GM19438 (cell line): ENCODE data around the gene KISS1R.
"Not testable (repeated sequence)": the region's sequence is repeated elsewhere in the genome, so short reads cannot be mapped to it uniquely, and the experiment has no call there.

Experiments
- ATAC-seq: cut with Tn5 transposase; IDR thresholded peaks from one replicate; pipeline ENCODE4 v1.9.1; 2021; ENCODE audit warnings: low read depth; ENCODE audit not compliant: unreplicated experiment

The KISS1R gene

DNA sequence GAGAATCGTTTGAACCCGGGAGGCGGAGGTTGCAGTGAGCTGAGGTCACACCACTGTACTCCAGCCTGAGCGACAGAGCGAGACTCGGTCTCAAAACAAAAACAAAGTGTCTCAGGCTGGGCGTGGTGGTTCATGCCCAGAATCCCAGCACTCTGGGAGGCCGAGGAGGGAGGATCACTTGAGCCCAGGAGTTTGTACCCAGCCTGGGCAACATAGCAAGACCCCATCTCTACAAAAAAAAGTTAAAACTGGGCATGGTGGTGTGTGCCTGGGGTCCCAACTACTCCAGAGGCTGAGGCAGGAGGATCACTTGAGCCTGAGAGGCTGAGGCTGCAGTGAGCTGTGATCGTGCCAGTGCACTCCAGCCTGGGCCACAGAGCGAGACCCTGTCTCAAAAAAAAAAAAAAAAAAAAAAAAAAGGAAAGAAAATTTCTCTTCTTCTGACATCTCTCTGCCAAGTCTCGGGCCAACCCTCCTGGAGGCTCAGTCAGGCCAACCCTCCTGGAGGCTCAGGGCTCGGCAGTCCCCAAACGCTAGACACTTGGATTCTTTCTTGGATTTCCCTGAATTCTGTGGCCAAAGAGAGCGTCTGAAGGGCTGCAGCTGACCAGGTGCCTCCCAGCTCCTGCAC, 35.0 kb downstream of the KISS1R start:
- no peak for ATAC-seq

DNA sequence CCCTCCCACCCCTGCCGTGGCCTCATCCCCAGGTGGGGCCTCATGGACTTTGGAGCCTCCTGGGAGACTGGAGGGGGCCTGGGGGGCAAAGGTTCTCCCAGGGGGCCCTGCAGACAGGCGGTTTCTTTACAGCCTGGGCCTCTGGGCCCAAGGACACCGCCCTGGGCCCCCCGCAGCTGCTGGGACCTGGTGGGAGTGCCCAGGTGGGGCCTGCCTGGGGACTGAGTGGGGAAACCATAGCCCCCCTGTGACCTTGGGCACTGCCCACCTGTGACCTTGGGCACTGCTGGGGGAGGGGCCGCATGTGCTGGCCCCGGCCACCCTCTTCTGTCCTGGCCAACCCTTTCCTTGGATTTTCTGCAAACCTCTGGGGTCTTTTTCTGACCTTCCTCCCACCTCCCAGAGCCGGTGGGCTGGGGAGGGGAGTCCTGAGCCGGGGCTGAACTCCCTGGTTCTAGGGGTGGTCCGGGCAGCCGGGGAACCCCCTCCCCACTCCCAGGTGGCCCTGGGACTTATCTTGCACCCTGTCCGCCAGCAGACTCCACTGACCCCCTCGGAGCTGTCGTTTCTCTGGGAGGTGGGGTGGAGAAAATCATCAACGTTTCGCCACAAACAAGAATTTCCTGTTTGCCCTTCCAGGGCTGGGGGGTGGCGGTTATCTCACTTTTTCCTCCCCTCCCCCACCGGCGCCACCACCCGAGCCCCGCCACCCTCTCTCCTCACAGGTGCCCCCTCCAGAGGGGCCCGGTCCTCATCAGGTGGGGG, 35.7 kb downstream of the KISS1R start:
- ATAC-seq = no peak

DNA sequence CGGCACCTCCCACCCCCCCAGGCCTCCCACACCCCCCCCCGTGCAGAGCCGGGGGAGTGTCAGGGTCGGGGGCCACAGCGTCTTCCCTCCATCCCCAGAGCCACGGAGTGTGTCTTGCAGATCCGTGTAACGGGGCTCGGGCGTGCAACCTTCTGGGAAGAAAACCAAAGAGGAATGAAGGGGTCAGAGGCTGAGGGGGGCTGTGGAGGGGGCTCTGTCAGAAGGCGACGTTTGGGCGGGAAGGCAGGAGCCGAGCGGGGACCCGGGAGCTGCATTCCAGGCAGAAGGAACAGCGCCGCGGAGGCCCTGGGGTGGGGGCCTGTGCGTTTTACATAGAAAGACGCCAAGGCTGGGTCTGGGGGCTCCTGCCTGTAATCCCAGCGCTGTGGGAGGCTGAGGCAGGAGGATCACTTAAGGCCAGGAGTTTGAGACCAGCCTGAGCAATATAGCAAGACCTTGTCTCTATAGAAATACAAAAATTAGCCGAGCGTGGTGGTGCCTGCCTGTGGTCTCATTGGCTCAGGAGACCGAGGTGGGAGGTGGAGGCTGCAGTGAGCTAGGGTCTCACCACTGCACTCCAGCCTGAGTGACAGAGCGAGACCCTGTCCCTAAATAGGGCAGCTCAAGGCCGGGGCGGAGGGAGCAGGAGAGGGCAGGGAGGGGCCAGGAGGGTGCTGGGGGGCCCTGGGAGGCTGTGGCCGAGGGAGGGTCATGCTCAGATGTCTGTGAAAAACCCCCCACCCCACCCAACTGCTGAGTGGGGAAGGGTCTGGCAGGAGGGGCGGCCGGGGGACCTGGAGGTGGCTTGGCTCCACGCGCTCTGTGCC, 36.5 kb downstream of the KISS1R start:
- no peak for ATAC-seq

DNA sequence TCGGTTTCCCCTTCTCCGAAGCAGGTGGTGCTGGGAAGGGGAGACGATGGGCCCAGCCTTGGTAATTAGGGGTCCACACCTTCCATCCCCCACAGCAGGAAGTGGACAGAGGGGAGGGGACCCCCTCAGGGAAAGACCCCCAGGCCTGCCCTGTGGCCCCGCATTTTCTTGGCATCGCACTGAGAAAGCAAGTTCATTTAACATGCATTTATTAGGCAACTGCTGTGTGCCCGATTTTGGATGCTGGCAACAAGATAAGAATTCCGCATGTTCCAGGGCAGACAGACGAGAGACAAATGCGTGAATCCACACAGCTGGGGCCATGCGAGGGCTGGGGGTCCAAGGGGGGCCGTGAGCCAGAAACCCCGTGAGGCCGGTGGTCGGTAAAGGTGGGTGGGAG, 37.1 kb downstream of the KISS1R start:
- ATAC-seq = no peak

DNA sequence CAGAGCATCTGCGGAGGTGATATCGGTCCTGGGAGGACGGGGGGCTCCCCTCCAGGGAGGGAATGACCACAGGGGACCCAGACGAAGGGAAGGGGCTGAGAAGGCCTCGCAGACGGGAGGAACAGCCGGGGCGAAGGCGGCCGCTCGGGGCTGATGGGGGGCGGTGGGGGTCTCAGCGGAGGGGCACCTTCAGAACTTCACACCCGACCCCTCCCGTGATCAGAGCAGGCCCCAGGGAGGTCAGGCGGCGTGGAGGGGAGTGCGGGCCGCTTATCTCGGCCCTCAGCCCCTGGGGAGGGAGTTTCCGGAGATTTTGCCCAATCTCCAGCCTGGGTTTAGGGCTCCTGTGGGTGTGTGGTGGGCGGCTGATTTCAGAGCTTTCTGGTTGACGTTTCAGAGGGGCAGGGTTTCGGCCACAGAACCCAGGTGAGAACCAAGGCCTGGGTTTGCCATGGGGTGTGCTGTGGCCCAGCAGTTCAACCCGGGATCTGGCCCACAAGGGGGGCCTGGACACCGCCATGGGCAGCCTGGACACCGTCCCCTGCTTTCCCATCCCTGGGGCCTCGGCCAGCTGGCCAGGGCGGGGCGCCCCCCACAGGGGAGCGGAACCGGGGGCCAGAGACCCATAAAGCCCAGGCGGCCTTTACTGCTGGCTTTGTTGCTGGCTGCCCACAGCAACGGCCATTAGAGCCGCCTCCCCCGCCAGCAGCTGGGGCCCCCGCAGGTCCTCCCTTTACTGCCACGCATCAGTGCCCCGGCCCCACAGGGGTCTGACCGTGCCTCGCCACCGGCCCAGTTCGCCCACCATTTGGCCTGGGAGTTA, 37.8 kb downstream of the KISS1R start:
- peak; percentile 54 for ATAC-seq

DNA sequence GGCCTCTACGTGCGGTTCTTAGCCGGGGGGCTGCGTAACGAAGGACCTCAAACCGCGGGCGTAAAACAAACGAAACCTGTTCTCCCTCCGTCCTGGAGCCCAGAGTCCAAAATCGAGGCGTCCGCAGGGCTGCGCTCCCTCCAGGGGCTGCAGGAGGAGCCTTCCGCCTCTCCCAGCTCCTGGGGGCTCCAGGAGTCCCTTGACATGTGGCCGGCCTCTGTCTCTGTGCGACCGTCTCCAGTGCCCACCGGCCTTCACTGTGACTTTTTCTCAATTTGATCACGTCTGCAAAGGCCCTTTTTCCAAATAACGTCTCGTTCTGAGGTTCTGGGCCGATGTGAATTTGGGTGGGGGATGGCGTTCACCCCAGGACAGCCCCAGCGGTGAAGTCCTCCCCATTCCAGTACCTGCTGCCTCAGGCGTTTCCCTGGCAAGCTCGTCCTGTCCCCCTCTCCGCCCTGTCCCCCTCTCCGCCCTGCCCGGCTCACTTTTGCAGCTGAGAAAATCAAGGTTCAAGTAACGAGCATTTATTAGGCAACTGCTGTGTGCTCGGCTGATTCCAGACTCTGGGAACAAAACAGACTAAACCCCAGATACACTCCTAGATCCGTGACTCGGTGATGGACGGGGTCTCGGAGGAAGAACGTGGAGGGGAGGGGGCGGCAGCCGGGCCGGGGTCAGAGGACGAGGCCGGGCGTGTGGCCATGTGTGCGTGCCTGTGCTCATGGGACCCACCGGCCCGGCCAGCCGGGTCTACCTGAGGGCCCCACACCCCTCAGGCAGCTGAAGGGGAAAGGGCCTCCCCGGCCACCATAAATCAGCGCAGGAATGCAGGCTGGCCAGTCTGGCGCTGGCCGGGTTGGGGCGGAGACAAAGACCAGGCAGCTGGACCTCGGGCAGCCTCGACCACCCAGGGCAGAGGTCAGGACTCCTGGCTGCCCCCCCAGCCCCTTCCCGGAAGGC, 39.0 kb downstream of the KISS1R start:
- ATAC-seq = no peak

DNA sequence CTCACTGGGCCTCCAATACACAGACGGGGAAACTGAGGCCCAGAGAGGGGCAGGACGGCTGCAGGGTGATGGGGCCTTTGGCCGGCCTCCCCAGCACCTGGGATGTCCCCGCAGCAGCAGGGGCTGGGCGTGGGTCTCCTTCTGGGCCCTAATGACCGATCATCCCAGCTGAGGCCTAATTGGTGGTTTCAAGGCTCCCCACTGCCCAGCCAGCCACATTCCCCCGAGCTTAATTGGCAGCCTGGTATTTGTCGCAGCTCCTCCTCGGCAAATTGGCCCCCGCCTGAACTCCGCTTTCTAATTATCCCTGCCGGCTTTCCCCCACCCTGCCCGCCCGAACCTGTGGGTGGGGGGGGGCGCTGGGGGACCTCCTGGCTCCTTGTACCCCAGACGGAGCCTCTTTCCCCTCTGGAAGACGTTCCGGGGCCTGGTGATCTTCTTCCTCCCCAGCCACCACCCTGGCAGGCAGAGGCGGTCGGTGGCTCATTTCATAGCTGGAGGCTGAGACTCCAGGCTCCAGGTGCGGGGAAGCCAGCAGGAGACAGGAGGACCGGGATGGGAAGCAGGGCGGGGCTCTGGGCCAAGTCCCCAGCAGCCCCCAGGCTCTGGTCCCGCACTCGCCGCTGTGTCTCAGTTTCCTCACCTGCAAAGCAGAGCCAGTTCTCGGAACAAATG, 39.8 kb downstream of the KISS1R start:
- no peak for ATAC-seq

DNA sequence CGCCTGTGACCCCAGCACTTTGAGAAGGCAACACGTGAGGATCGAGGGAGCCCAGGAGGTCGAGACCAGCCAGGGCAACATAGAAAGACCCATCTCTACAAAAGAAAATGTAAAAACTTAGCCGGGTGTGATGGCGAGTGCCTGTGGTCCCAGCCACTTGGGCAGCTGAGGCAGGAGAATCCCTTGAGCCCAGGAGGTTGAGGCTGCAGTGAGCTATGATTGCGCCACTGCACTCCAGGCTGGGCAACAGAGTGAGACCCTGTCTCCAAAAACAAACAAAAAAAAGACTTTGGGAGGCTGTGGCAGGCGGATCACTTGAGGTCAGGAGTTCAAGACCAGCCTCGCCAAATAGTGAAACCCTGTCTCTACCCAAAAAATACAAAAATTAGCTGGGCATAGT, 40.4 kb downstream of the KISS1R start:
- ATAC-seq = not testable (repeated sequence)

DNA sequence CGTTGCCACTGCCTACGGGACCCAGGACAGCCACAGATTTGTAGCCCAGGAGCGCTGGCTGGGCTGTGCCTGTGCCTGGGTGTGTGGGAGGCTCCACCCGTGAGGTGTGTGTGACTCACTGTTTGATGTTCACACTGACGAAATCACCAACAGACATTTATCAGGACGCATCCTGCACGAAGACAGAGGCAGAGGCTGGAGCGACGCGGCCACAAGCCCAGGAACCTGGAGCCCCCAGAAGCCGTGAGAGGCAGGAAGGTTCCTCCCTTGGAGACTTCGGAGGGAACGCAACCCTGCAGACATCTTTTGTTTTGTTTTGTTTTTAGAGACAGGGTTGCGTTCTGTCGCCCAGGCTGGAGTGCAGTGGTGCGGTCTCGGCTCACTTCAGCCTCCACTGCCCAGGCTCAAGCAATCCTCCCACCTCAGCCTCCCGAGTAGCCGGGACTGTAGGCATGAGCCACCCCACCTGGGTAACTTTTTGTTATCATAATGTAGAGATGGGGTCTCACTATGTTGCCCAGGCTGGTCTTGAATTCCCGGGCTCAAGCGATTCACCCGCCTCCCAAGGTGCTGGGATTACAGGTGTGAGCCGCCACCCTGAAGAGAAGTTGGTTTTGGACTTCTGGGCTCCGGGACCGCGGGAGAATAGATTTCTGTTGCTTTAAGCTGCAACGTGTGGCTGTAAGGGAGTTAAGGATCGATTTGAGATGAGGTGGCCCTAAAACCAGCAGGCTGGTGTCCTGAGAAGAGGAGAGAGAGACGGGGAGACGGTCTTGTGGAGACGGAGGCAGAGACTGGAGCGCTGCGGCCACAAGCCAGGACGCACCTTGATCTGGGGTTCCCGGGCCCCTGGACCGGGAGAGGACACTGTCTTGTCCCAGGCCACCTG, 42.1 kb downstream of the KISS1R start:
- no peak for ATAC-seq

DNA sequence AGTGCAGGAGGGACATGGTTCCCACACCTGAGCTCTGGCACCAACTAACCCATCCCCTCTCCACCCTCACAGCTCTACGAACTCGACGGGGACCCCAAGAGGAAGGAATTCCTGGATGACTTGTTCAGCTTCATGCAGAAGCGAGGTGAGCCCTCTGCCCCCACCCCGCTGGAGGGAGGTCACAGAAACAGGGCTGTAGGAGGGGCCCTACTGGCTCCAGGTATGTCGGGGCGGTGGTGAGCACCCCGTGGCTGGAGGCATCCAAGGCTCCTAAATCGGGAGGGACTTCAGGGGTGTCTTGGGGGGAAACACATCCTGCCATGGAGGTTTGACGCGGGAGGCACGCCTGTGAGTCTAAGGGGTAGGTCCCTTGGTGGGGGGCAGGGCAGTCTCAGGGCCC, 42.9 kb downstream of the KISS1R start:
- ATAC-seq = no peak

DNA sequence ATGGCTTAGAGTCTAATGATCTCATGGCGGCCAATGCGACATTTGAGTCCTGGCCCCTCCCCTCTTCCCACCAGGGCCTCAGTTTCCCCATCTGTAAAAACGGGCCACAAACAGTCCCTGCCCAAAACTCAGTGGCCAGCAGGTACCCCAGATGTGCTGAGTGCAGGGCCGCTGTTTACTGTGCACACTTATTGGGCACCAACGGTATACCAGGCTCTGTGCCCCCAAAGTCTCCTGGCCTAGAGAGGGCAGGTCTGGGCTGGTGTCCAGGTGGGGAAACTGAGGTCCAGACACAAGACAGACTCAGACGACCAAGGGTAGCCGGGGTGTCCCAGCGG, 43.4 kb downstream of the KISS1R start:
- no peak for ATAC-seq

DNA sequence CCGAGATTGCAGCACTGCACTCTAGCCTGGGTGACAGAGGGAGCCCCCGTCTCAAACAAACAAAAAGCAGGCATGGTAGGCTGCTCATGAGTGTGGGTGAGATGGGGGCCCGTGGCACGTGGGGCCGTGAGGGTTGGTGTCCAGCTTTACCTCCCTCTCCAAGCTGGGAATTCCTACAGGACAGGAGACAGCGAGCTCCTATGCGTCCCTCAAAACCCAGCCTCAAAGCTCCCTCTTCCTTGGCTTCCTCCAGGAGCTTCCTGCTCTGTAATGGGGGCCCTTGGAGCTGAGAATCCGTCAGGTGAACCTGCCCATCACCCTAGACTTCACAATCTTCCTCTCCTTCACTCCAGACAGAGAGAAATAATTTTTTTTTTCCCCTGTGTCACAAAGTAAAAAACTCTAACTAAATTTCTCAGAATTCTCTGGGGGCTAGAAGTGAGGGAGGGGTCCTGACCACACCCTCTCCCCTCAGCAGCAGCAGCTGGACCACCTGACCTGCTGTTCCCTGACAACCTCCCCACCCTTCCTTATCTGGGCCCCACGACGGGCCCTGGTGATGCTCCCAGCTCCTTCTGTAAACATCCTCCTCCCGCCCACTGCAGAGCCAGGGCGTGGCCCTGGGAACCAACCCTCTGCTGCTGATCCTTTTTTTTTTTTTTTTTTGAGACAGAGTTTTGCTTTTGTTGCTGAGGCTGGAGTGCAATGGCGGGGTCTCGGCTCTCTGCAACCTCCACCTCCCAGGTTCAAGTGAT, 44.9 kb downstream of the KISS1R start:
- no peak for ATAC-seq

DNA sequence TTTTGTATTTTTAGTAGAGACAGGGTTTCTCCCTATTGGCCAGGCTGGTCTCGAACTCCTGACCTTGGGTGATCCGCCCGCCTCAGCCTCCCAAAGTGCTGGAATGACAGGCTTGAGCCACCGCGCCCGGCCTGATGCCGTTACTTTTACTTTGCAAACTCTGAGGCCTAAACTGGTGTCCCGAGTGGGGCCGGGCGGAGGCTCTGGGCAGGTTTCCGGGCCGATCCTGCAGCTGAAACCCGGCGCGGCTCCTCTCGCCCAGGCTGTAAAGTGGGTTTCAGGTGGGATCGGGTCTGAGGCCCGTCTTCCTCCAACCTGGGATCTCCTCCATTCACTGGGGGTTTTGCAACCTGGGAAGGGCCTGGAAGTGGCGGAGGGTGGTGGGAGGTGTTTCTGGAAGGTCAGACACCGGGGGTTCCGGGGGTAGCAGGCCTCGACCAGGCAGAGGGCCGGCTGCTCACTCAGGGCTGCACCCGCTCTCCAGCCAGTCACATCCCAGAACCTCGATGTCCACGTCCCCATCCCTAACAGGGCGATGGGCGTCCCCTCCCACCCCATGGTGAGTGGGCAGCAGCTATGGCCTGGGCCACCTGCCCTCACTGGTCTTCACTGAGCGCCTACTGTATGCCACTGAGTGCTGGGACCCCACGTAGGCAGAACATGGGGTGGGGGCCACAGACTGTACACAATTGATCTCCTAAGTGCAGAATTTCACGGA, 45.7 kb downstream of the KISS1R start:
- ATAC-seq = no peak

DNA sequence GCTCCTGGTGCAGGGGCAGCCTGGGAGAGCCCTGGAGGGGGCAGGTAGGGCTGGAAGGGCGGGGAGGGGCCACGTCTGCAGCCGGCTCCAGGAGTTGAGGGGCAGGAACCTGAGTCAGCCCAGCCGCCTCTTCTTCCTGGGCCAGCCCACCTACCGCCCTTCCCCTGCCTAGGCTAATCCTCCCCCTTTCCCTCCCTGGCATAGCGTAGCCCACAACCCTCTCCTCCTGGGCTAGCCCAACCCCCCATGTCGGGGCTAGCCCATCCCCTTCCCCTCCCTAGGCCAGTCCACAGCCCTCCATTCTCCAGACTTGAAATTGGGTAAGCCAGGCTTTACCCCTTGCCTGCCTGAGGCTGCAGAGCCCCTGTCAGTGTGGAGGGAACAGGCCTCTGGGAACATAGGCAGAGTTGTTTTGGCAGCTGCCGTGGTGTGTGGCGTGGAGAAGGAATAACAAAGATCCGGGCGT, 46.4 kb downstream of the KISS1R start:
- no peak for ATAC-seq

DNA sequence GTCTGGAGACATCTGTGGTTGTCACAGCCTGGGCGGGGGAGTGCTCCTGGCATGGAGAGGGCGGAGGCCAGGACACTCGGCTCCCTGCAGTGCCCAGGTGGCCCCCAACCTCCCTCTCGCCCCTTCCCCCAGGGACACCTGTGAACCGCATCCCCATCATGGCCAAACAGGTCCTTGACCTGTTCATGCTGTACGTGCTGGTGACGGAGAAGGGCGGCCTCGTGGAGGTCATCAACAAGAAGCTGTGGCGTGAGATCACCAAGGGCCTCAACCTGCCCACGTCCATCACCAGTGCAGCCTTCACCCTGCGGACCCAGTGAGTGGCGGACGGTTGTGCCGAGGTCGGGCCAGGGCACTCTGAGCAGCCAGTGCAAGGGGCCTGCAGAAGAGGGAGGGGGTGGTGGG, 47.0 kb downstream of the KISS1R start:
- ATAC-seq = no peak

DNA sequence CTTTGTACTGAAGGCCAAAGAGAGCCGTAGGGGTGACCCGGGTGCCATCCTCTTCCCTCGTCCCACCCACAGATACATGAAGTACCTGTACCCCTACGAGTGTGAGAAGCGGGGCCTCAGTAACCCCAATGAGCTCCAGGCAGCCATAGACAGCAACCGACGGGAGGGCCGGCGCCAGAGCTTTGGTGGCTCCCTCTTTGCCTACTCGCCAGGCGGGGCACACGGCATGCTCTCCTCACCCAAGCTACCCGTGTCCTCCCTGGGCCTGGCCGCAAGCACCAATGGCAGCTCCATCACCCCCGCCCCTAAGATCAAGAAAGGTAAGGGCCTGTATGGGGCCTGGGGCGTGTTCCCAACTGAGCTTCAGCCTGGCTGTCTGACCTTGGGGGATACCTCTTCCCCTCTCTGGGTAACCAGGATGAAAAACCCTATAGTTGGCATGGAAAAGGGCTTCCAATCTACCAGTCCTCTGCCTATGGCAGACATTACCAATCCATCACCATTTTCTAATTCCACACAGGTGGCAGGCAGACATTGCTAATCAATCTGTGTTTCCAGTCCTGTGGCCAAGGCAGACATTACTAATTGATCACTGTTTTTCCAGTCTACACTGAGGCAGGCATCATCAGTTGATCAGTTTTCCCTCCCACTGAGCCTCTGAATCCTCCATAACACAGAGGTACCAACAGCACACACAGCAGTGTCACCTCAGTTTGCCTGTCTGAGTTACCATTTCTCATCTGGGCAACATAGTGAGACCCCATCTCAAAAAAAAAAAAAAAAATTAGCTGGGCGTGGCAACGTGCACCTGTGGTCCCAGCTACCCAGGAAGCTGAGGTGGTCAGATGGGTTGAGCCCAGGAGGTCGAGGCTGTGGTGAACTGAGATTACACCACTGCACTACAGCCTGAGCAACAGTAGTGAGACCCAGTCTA, 47.9 kb downstream of the KISS1R start:
- ATAC-seq = no peak
